HL-60/S4 treated with retinoic acid at 250 ng/mL for 4 days and 3 days (cell line): ENCODE data around the gene SMG6.

Source experiments
- in situ Hi-C: fragments of 300-500 bp; cut with MboI; formaldehyde crosslinking; loops from 2 replicates; pipeline ENCODE4 v1.7.0; 2022; ENCODE audit warnings: low sequenced_read_pairs

The SMG6 gene

GRCh38 chr17:2055292-2056205, 248.0 kb downstream of the SMG6 start:
- in situ Hi-C loops: no loop called here

- in situ Hi-C loops: no loop called here
Measured at GRCh38 chr17:2054512-2055291, 248.9 kb downstream of the SMG6 start, which contains the start of gene HIC1. HIC1 (plus strand) TSS chr17:2055103; CDS start chr17:2056691, 1,588 bp downstream.

- in situ Hi-C loops: no loop called here
Measured at GRCh38 chr17:2054262-2054511, 249.4 kb downstream of the SMG6 start.

DNA sequence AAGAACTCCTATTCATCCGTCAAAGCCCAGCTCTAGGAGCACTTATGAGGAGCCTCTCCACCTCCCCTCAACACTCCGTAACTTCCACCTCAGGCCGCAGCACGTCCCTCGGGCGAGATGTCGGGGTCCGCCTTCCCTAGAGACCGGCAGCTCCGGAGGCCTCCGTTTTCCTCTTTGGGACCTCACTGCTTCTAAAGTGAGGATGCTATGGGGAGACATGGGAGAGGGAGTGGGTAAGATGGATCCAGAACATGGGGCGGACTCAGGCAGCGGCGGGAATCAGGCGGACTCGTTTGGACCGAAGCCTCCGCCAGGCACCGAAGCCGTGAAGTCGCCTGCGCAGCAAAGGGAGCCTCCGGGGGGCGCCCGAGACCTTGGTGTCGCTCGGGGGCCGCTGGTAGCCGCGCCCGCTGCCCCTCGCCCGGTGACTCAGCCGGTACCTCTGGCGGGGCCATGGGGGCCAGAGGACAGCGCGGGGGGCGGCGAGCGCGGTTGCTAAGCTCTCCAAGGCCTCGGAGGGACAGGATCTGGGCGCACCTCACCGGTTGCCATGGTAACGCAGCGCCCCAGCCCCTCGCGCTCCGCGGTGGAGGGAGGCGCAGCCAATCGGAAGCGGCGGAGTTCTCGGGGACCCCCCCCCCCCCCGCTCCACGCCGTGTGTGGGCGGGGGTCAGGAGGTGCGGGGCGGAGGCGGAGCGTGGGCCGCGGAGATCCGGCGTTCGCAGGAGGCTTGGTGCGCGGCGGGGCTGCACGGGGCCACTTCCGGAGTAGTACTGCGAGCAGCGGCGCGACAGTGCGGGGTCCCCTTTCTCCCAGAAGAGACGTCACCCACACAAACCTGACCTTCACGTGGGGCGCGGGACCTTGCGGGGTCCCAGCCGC, 250.0 kb downstream of the SMG6 start:
- in situ Hi-C loops: no loop called here

DNA sequence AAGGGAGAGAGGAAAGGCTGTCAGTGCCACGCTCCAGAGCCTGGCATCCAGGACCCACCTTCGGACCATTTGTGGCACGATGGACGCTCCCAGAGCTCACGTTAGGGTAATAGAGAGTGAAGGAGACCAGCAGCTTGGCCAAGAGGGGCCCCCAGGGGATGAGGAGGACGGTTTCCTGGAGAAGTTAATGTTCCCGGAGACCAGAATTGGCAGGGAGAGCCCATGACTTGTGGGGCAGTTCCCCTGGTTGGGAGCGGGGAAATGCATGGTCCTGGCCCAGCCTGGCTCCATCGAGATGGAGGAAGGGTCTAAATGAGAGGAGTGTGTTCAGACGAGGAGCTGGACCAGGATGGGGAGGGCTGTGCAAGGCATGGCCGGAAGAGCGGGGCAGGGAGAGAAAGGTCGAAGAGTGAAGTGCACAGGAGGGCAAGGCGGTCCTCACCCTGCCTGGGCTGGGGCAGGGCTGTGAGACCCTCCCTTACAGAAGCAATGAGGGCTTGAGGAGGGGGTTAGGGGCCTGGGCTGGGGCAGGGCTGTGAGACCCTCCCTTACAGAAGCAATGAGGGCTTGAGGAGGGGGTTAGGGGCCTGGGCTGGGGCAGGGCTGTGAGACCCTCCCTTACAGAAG, 251.5 kb downstream of the SMG6 start:
- in situ Hi-C loops: no loop called here

DNA sequence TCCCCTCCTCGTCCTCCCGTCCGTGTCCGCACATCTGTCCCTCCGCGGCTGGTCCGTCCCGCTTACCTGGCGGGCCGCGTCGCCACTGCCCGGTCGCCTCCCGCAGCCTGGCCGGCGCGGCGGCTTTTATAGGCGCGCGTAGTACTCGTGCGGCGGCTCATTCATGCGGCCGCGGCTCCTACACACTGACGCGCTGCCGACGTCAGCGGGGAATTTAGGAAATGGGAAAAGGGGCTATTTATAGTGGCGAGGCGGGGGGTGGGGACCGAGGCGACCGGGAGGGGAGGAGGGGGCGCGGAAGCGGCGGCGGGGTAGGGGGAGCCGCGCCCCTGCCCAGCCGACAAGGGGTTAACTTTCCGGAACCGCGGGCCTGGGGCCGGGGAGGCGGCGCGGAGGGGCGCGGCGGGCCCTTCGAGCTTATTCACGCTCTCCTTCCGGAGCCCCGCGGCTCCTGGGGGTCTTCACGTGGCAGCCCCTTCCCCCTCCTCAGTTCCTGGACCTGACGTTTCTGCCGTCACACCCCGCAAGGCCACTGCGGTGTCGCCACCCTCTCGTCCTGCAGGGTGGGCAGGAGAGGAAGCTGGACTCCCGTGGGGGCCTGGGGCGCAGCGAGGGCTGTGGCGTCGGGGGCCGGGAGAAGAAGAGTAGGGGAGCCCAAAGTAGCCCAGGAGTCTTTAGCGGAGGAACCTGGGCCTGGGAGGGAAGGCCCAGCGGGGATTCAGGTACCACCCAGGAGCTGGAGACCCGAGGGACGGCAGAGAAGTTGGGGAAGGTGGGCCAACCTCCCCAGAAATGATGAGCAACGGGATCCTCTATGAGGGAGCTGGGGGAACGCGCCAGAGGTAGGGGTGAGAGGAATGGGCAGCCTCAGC, 252.3 kb downstream of the SMG6 start:
- in situ Hi-C loops: no loop called here

GRCh38 chr17:2050300-2051060, 253.1 kb downstream of the SMG6 start:
- in situ Hi-C loops: no loop called here

DNA sequence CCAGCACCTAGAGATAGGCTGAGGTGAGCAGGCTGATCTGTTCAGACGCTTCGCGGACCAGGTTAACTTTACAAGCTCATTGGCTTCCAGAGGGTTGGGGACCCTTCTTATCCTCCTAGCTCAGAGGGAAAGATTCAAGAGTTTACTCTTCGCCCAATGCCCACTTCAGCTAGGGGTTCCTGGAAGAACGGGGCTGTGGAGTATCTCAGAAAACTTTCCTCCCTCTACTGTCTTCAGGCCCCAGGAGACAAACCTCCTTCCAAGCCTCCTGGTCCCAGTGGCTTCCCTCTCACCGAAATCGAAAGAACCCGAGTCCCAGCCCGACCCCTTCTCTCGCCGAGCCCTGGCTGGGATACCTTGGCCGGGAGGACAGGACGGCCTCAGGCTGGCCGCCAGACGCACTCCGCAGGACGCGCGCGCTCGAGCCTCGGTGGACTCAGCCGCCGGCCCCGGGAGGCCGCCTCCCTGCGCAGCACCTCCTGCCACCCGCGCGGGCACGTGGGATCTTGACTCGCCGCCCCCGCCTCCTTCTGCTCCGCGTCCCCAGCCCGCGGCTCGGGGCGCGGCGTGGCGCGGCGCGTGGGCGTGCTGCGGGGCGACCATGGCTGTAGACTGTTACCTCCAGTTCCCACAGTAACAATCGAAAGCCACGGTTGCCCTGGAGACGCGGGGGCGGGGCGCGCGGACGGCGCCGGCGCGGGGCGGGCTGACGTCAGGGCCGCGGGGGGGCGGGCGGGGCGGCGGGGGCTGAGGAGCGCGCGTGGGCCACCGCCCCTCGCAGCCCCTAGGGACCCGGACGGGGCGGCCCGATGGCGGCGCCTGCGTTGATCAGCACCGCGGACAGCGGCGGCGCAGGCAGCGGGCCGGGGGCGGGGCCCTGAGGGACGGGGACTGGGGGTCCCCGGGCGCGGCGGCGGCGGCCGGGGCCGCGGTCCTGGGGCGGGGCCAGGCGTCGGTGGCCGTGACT, 254.0 kb downstream of the SMG6 start:
- in situ Hi-C loops: no loop called here

DNA sequence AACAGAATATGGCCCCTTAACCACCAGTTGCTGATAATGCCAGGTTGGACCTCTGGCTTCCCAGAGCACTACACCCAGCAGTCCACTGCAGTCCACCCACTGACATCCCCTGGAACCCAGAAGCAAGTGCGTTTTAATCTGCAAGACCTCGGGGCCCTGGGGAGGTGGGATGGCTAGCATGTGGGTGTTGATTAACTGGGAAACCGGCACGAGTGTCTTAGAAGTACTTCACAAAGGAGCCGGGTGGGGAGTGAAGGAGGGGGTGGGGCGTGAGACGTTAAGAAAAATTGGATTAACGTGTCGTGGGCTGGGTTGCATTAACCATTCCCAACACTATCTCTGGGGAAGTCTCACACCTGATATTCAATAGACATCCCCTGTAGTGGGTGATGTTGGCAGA, 254.8 kb downstream of the SMG6 start:
- in situ Hi-C loops: no loop called here

DNA sequence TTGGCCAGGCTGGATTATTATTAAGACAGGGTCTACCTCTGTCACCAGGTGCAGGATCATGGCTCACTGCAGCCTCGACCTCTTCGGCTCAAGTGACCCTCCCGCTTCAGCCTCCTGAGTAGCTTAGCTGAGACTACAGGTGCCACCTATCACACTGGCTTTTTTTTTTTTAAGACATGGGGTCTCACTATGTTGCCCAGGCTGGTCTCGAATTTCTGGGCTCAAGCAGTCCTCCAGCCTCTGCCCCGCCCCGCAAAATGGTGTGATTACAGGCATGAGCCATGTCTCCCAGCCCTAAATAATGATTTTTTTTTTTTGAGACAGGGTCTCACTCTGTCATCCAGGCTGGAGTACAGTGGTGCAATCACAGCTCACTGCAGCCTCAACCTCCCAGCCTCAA, 256.0 kb downstream of the SMG6 start:
- in situ Hi-C loops: no loop called here

DNA sequence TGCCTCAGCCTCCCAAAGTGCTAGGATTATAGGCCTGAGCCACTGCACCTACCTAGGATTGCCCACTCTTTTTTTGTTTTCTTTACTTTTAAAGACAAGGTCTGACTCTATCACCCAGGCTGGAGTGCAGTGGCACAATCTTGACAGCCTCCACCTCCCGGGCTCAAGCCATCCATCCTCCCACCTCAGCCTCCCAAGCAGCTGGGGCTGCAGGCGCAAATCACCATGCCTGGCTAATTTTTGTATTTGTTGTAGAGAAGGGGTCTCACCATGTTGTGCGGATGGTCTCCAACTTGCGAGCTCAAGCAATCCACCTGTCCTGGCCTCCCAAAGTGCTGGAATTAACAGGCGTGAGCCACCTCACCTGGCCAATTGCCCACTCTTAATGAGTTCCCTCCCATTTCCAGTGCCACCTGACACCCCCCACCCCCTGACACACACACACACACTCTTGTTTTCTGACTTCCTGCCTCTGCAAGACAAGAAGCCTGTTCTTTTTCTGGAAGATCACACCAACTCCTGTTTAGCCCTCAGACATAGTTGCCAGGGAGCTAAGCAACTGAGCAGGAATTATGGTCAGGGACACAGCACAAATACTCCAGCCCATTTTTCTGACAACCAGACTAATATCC, 259.2 kb downstream of the SMG6 start:
- in situ Hi-C loops: no loop called here

DNA sequence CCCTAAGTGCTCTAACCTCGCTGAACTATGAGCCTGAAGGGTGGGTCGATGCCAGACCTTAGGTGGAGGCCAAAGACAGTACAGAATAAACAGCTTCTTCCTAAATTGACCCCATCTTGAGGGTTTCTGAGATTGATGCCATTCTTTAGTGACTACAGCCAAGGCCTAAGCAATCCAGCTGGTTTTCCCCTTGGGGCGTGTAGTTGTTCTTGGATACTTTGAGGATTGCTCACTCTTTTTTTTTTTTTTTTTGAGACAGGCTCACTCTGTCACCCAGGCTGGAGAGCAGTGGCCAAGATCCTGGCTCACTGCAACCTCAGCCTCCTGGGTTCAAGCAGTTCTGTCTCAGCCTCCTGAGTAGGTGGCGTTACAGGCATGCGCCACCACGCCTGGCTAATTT, 259.8 kb downstream of the SMG6 start:
- in situ Hi-C loops: no loop called here

DNA sequence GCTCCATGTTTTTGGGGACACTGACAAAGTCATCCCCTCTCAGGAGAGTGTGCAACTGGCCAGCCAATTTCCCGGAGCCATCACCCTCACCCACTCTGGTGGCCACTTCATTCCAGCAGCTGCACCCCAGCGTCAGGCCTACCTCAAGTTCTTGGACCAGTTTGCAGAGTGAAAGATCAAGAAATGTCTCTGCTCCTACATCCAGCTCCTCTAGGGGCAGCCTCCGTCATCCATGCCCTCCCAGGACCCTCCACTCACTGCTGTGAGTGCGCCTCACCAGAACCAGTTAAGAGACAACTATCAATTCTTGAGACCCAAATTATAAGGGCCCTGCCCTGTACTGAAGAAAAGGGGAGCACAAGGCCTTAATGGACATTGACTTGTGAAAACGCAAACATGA, 260.7 kb downstream of the SMG6 start:
- in situ Hi-C loops: no loop called here

DNA sequence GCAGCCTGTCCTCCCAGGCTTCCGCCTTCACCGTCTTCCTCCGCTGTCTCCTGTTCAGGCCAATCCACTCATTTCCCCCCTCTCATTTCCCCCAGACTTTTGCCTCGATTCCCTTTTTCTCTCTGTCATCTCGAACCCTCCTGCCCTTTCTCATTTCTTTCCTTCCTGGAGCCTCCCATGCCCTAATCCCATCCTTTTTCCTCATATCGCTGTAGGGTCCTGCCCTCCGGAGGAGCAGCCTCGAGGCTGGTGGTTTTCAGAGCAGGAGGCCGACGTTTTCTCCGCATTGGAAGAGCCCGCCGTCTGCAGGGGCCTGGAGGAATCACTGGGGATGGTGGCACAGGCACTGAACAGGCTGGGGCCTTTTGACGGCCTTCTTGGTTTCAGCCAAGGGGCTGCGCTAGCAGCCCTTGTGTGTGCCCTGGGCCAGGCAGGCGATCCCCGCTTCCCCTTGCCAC, 261.2 kb downstream of the SMG6 start:
- in situ Hi-C loops: no loop called here

- in situ Hi-C loops: no loop called here
Measured at GRCh38 chr17:2041561-2042389, 261.8 kb downstream of the SMG6 start, which contains the start of gene OVCA2. OVCA2 (plus strand) TSS chr17:2042022; CDS start chr17:2042048, 26 bp downstream.

- in situ Hi-C loops: no loop called here
Measured at GRCh38 chr17:2040942-2041560, 262.5 kb downstream of the SMG6 start.
